Muscle of arm (tissue), 12 donors: ENCODE measurements around the gene PLCL2. TPM values are rescaled to one million over a fixed set of nuclear protein-coding genes. Genes with fewer than 3 reads are reported as not detected.

Source experiments
- DNase-seq: peaks from one replicate; pipeline ENCODE4 v3.0.0-alpha.2; 2013
- polyA plus RNA-seq, 12 donors: library from polyadenylated mRNA; unstranded; fragments of 120-200 nt; gene quantifications; one replicate each; pipeline ENCODE4 v1.2.1, GENCODE V29; 2013; ENCODE audit not compliant: insufficient read length in 12 of 12

The PLCL2 gene
- polyA plus RNA-seq, 12 donors, result 7.8 to 18.2 (median 15.1) TPM; not detected in 1

DNA sequence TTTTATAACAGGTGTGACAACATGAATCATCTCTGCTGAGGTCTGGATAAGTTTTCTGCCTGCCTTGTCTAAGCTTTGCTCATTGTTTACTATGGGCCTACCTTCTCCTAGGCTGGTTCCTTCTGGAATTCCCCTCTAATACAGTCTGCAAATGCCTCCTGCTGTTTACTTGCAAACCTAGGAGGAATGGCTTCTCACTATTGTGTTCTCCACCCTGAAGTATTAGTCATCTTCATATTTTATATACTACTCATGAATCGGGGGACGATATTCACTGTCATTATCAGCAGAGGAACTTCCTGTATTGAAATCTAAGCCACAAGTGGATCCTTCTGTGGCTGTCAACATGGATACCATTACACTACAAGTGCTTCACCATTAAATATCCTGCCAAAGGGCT lies 154.8 kb downstream of the PLCL2 start:
- no peak for DNase-seq

DNA sequence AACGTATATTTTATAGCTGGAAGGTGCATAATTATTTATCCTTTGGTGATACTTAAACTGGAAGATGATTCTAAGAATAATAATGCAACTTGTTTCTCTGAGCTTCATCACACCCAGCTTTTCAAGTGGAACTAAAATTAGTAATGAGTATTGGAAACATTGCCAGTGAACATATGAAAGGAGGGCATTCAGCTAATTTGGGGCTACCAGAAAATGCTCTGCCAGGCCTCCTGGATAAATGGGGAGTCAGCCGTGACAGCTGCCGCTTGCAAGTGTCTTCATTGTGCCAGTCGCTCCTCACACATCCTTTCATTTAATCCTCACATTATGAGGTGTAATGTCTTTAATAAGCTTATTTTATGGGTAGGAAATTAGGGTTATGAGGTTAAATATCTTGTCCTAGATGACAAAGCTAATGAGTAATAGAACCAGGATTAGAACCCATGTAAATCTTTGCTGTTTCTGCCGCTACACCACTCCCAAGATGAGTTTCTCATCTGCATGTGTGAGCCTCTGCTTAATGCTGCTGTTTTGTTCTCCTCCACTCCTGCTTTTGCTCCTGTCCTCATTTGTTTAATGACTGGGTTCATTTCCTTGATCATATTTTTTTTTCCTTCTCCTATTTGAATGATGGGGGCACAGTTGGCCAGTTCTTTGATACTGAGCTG lies 155.7 kb downstream of the PLCL2 start:
- DNase-seq, result no peak

DNA sequence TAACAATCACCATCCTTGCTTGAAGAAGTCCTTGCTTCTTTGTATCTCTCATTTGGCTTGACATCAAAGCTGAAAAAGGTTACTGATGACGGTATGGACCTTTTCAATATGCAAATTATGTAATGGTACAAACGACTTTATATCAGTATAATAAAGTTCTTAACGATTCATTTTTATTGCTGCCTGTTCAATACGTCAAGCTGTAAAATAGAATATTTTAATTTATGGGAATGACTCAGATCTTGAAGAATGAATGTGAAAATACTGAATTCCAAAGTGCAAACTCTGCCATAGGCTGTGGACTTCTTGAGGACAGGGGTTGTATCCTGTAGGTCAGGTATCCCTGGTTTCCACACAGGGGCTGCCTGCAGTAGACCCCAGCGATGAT lies 156.2 kb downstream of the PLCL2 start:
- DNase-seq, result no peak

- no peak for DNase-seq
Observed at GRCh38 chr3:17044855-17045254, 160.1 kb downstream of the PLCL2 start.

GRCh38 chr3:17045705-17046104 lies 160.9 kb downstream of the PLCL2 start:
- DNase-seq, result no peak

GRCh38 chr3:17046623-17047022 lies 161.9 kb downstream of the PLCL2 start:
- DNase-seq, result no peak

- no peak for DNase-seq
Observed at GRCh38 chr3:17047162-17047561, 162.4 kb downstream of the PLCL2 start.

- no peak for DNase-seq
Observed at GRCh38 chr3:17047894-17048293, 163.1 kb downstream of the PLCL2 start.

GRCh38 chr3:17050071-17050470 lies 165.3 kb downstream of the PLCL2 start:
- DNase-seq, result no peak

DNA sequence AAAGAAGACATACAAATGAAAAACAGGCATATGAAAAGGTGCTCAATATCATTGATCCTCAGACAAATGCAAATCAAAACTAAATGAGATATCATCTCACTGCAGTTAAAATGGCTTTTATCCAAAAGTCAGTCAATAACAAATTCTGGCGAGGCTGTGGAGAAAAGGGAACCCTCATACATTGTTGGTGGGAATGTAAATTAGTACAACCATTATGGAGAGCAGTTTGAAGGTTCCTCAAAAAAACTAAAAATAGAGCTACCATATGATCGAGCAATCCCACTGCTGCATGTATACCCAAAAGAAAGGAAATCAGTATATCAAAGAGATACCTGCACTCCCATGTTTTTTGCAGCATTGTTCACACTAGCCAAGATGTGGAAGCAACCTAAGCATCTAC lies 165.8 kb downstream of the PLCL2 start:
- no peak for DNase-seq

DNA sequence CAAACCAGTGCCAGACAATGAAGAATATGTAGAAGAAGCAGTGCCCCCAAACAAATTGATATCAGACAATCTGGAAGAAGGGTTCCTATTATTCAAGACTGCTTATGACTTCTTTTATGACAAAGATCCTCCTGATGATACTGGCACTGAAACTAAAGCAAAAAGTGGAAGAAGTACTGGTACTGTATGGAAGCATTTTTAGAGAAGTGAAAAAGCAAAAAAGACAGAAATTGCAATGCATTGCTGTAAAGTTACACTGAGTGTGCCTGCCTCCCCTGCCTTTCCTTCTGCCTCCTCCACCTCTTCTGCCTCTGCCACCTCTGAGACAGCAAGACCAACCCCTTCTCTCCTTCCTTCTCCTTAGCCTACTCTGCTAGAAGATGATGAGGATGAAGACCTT lies 167.6 kb downstream of the PLCL2 start:
- DNase-seq, result no peak

GRCh38 chr3:17054301-17054981 lies 169.7 kb downstream of the PLCL2 start:
- no peak for DNase-seq

GRCh38 chr3:17054982-17055343 lies 170.2 kb downstream of the PLCL2 start:
- no peak for DNase-seq

DNA sequence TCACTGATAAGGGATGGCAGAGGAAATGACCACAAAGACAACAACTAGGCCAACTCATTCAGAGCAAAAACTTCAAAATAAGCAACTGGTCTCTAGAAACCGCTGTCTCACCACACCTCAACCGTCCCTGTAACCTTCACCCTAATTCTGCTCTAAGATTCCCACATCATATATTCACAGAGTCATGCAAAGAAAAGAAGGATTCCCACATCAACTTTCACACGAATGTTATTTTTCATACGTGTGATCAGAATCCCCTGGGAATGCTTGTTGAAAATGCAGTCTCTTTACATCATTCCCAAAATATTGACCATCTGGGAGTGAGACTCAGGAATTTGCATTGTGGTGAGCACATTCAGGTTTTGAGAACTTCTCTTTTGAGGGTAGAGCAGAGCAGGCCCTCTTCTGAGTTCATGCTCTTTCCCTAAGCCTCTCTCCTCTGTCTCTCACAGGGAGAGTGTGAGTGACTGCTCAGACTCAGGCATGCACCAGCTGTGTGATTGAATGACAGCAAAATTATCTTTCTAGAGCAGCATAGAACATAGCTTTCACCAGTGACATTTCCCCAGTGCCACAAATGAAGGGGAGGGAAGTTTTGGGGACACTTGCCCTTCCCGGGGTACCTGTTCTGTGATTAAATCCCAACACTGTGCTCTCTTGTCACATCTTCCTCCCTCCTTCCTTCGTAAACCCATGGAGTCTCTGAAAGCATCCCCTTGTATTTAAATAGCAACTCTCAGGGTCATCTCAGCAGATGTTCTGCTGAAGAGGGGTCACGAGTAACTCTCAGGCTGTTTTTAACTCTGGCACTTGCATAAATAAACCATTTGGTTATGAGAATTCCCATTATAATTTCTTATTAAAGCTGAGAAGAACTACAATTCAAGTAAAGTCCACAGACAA lies 170.9 kb downstream of the PLCL2 start:
- DNase-seq, result no peak

DNA sequence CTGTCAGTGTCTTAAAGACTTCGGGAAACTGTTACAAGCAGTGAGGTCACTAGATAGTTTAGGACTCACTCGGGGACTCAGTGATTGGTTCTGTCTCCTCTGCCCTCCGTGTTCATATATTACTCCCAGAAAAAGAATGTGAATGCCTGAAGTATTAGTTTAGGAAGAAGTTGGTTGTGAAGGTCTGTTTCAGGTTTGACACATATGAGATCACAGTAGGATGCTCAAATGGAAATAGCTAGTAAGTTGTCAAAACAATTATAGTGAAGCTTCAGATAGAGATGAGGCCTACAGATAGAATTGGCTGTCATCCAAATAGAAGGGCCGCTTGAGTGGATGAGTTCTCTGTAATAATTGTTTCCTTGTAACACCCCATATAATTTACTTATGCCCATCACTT lies 172.6 kb downstream of the PLCL2 start:
- DNase-seq, result no peak

- no peak for DNase-seq
Observed at GRCh38 chr3:17059989-17060550, 175.3 kb downstream of the PLCL2 start.

DNA sequence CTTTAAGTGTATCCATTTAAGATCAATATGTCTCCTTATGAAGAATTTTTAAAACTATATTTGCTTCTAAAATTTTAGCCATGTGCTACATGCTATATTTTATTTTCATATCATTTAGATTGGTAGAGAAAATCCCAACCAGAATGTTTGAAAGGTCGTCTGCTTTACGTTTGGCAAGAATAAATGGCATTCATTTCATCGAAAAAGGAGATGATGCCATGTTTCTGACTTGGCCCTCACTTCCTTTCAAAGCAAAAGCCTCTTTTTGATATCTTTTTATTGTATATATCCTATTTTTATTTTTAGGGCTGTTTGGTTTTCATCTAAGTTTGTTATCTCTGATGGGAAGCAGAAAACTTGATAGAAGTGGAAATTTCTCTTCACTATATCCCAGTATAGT lies 176.2 kb downstream of the PLCL2 start:
- no peak for DNase-seq

- no peak for DNase-seq
Observed at GRCh38 chr3:17062736-17063135, 178.0 kb downstream of the PLCL2 start.

DNA sequence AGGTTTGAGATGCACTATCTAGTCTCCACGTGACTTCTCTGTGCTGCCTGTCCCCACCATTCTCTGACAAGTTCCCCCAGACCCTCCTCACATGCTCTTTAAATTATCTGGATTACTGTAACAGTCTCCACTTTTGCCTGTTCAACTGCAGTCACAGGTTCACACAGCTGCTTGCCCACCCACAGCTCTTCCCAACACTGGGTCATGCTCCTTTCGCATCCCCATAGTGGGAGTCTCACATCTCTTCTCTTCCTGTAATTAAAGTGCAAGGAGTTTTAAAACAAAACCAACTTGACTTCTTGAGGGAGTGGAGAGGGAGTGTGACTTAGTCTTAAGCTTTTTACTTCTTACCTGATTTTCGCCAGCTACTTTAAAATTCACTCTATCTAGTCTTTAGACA lies 178.8 kb downstream of the PLCL2 start:
- no peak for DNase-seq

DNA sequence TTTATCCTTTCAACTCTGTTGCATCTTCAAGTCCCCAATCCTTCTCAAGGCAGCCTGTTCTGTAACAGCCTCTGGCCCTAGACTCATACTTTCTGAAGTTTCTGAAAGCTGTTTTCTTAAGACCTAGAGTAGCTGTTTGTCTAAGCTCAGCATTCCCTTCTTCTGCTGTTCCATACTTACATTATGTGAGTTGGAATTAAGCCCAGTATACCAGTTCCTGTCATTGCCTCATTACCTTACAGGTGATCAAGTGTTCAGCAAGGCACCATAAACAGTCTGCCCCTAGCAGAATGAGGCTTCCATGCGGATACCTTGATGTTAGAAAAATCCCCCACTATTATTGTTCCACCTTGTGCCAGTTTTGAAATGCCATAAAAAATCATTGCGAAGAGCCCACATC lies 180.6 kb downstream of the PLCL2 start:
- DNase-seq, result no peak

DNA sequence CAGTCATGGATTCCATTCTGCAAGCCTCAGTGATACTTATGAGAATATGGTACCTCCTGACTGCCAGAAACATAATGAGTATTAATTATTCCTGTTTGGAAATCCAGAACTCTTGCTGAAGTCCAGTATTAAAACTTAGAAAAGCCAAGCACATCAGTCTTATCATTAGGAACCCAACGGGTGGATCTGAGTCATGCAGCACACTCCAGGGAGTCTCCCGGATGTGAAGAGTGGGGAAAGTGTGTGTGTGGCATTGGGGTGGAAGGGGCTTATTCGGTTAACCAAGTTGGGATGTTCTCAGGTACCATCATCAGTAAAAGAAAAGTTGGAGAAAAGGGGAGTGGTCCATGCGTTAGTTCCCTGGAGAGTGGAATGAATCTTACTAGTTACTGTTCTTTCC lies 181.1 kb downstream of the PLCL2 start:
- DNase-seq, result no peak

GRCh38 chr3:17069754-17070153 lies 185.0 kb downstream of the PLCL2 start:
- DNase-seq, result no peak
